GM19240 (cell line): ENCODE results near the gene RPS6KA4.
"Not testable (repeated sequence)": the region's sequence is repeated elsewhere in the genome, so short reads cannot be mapped to it uniquely, and the experiment has no call there.

Experiments used
- DNase-seq: peaks from one replicate; pipeline ENCODE4 v3.0.0; 2011; ENCODE audit warnings: low spot score; ENCODE audit not compliant: insufficient read length

The RPS6KA4 gene

DNA sequence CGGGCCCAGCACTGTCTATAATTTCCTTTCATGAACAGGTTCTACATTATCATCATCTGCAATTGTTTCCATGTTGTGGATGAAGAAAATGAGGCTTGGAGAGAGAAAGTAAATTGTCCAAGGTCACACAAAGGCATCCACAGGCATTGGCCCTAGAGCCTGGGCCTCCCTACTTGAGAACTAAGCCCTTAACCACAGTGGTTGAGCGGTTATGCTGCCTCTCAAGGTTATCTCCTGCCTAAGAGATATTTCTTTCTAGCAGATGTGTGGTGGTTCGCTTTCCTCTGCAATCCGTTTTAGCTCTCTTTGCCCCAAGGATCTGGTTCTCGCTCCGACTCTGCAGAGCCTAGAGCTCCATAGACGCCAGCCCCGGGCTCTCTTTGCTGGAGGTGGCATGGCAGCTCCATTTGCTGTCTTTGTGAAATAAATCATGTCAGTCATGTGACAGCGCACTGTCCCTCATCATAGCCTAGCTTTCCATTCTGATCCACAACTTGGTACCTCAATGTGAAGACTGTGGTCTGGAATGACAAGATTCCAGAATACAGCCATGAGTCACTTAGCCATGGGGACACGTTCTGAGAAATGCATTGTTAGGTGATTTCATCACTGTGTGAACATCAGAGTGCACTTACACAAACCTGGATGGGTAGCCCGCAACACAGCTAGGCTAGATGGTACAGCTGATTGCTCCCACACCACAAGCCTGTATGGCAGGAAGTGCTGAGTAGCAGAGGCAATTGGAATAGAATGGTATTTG is 27.2 kb downstream of the RPS6KA4 start:
- no peak for DNase-seq

DNA sequence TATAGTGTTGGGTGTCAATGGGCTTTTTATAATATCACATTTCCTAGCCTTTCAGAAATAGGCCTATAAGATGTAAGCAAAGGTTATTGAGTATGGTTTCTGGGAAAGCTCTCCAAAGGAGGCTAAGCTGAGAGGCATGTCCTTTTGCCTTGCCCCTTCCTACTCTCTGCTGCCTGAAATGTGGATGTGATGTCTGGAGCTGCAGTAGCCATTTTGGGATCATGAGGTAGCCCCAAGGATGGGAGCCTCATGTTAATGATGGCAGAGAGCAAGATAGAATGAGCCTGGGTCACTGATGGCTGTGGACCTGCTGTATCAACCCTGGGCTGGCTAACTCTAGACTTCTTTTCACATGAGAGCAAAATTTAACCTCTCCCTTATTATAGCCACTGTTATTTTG is 29.0 kb downstream of the RPS6KA4 start:
- DNase-seq: no peak

DNA sequence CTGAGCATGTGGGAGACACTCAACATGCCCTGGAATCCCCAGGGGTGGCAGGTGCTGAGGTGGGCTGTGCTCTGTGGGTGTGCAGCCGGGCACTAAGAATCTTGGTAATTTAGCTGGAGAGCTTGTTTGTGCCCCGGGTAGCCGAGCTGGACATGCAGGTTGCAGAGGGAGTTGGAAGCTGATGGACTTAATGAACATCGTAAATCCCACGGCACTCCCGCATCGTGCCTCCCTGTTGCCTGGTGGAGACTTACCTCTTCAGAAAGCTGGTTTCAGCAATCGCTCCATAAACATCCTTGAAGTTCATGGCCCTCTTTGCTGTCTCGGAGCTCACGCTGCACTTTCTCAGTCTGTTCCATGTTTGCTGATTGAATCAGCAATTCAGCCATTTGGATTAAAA is 29.9 kb downstream of the RPS6KA4 start:
- no peak for DNase-seq

DNA sequence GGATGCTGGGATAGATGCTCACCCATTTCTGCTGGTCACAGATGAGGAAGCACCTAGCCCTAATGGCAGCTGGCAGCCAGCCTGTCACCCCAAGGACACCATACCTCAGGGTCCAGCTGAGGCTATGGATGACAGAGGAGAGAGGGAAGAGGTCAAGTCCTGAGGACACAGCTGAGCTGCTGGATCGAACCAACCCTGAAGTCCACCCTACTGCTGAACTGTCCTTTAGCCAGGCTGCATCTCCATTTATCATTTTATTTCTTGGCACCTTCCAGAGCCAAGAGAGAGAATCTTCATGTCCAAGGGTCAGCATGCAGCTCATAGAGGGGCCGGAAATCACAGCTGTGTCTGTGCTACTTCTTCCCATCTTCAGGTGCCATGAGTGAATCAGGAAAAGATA is 30.9 kb downstream of the RPS6KA4 start:
- no peak for DNase-seq

DNA sequence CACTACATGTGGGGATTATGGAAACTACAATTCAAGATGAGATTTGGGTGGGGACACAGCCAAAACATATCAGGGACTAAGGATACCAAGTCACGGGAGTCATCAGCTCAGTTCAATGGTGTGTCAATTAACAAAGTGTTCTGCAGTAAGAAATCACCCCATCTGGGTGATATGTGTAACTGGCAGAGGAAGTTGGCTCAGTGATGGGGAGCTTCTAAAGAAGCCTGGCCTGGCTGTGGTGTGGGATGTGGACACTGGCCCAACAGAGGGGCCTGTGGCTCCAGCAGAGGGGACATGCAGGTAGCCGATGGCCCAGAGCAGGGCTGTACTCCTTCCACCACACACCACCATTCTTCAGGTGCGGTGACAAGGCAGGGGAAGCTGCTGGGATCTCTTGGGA is 31.6 kb downstream of the RPS6KA4 start:
- no peak for DNase-seq

DNA sequence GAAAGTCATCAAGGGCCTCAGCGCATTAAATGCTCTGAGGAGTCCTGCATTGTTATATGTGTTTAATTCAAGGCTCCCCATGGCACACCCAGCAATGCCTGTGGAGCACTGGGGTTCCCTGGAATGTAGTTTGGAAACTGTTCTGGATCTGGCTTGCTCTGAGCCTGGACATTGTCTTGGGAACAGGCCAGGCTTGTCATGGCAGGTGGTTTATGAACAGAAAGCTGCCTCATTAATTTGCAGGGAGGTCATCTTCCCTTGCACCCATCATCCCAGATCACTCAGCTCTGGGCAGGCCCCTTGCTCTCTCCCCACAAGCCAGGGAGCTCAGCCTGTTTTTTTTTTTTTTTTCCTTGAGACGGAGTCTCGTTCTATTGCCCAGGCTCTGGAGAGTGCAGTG is 32.9 kb downstream of the RPS6KA4 start:
- DNase-seq: no peak

DNA sequence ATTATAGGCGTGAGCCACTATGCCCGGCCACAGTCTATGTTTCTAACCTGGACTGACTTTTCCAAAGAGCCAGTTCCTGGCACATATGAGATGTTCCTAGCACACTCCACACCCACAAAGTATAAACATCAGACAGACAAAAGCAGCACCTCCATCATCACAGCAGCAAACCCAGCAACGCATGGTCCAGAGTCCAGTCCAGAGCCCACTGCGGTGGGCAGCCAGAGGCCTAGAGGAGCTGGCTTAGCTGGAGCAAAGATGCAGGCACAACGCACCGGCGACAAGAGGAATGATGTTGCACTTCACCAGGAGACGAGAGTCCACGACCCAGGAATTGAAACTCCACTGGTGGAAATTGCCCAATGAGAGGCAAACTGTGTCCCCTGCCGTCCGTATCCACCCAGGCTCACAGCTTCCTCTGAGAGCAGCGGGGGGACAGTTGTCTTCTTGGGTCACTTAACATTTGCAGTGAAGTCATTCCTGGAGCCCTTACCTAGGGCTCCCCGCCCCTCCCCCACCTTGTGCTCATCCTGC is 36.6 kb downstream of the RPS6KA4 start:
- no peak for DNase-seq

DNA sequence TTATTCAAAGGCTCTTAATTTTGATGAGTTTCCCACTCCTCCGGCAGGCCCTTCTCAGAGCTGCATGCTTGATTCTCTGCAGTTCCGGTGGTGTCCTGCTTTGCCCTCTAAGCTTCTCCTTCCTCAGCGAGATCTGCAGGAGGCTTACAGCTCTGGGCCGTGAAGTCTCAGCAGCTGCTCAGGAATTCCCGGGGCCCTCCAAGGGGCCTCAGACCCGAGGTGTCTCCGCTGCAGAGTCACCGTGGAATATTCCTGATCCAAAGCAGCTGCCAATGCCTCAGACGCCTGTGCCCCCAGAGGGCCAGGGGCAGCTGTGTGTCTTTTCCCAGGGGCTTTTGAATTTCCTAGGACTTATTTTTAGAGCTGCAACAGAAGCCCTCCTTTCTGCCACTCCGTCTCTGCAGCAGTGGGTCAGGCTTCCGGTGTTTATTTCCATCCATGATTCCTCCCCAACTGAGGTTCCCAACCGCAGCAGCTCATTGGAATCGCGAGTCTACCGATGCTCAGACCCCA is 37.2 kb downstream of the RPS6KA4 start:
- DNase-seq: no peak

DNA sequence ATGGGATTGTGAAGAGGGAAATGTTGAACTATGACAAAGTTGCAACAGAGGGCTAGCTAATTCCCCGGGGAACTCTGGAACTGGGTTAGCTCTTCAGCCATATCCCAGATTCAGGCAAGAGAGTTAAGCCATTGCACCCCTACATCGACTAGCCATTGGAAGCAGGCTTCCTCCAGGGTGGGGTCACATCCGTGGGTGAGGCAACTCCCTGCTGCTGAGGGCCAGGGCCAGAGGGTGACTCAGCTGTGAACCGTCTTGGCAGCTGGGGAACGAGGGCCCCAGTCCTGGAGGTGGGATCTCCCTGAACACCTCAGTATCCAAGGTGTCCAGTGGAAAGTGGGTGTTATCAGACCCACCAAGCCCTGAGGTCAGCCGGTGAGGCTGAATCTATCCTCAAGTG is 41.1 kb downstream of the RPS6KA4 start:
- no peak for DNase-seq

DNA sequence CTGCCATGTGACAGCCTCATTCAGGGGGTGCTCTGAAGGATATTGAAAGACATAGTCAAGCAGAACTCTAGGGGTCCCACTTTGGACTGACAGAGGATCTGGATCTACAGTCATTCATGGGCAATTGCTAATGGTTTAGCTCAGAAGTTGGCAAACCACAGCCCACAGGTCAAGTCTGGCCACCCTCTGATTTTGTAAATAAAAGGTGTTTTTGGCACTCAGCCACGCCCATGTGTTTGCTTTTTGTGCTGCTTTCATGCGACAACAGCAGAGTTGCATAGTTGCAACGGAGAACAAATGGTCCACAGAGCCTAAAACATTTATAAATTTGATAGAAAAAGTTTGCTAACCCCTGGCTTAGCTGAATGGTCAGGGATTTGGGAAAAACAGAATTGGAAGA is 41.7 kb downstream of the RPS6KA4 start:
- no peak for DNase-seq

DNA sequence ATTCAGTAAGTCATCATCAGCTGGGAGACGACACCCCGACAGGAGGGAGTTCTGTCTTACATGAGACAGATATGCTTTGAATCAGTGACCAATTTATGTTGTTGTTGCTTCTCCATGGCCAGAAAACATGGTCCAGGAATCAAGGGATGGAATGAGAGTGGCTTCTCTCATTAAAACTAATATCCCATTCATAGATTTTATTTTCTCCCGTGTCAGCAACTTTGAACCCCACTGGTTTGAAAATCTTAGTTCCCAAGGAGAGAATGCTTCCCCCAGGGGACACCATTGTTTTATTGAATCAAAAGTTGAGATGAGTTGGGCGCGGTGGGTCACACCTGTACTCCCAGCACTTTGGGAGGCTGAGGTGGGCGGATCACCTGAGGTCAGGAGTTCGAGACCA is 42.8 kb downstream of the RPS6KA4 start:
- DNase-seq: no peak

DNA sequence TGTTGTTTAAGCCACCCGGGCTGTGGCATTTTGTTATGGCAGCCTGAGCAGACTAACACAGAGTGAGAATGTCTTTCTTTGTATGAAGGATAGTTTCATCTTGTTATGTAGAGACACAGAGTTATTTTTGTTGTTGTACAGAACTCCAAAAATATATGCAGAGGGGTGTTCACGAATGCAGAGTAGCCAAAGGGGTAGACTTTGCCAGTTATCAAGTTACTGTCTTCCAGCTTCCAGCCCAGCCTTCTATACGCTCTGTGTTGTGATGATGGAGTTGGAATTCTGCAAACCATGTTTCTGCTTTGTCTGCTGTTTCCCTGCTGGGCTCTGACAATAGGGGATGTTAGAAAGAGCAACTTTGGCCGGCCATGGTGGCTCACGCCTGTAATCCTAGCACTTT is 44.1 kb downstream of the RPS6KA4 start:
- DNase-seq: no peak

DNA sequence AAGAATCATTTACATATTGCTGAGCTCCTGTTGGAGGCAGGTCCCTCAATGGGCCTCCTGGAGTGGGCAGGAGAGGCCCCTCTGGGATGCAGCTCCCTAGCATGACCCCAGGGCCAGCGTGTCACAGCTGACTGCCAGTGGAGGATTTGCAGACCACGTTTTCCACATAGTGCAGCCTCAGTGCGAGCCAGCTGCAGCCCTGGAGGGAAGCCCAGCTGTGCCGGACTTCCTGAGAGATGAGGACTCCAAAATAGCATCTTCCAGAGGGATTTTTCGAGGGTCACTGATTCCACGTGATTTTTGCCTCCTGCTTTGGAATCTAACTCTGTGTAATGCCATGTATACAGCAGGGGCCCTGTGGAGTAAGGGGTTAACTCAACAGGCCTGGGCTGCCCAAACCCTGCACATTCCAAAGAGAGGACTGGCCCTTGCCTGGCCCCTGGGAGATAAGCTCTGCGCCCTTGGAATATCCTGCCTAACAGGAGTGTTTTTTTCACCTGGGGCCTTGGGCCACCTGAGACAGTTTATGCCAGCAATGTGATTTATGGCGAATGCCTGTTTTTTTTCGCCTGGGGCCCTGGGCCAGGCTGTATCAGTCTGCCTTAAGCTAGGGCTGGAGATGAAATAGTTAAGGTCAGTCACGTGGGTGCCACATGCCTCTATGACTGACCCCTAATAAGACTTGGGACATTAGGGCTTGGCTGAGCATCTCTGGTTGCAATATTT is 47.4 kb downstream of the RPS6KA4 start:
- no peak for DNase-seq

DNA sequence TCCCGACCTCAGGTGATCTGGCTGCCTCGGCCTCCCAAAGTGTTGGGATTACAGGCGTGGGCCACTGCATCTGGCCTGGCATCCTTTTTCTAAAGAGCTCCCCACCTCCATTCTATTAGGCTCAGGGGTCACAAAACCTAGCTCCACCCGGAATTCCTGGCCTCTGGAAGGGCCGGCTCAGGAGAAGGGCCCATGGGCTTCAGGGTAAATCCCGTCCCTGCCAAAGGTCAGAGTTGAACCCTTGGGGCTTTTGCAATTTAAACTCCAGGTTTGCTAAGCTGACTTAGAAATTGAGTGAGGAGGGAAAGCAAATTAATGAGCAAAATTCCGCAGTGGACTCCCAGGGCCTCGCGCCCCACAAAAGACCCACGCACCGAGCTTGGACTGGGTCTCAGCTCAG is 48.3 kb downstream of the RPS6KA4 start:
- DNase-seq: no peak

DNA sequence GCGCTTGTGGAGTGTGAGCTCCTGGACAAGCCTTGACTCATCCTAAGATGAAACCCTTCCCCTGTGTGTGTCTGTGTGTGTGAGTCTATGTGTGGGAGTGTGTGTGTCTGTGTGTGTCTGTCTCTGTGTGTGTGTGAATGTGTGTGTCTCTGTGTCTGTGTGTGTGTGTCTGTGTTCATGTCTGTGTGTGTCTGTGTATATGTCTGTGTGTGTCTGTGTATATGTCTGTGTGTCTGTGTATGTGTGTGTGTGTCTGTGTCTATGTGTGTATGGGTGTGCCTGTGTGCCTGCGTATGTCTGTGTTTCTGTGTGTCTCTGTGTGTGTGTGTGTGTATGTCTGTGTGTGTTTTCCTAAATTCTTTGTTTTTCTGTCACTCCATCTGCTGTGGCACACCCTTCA is 48.7 kb downstream of the RPS6KA4 start:
- no peak for DNase-seq

DNA sequence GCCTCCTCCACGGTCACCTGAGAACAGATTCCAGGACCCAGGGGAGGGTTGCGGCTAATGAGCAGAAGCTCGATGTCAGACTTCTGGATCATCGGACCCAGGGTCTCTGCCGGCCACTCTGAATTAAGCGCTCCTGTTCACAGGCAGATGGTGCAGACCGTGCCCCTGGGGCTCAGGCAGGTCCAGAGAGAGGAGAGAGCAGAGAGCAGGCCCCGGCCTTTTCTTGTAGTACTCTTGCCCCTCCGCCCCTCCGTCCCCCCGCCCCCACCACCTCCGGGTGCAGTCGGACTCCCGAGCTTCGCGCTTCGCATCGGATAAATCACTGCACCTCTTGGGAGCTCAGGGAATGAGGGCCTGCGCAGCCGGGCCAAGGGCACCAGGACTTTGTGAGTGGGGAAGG is 50.3 kb downstream of the RPS6KA4 start:
- DNase-seq: no peak

DNA sequence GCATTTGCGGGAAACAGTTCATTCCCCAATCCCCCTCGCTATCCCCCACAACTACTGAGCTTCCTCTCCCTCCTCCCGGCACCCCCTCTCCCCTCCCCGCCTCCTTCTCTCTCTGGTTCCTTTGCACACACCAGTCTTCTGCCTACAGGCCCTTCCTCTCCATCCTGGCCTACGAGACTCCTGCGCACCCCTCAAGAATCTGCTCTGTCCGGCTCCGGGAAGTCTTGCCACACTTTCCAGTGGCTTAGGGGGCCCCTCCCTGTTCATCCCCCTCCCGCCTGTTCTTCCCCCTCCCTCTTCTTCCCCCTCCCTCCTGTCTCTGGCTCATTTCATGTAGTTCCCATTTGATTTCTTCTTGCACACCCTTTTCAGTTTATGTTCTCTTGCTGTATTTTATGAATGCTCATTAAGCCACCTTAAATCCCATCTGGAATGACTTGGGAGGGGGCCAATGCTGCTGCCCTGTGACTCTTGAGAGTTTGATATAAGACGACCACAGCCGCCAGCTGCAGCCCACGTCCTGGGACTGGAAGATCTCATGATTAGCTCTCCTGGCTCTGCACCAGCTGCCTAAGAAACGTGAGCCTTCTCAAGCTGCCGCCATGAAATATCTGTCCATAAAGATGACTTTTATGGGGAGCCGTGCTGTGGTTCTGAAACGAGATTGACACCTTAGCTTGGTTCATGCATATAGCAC is 50.9 kb downstream of the RPS6KA4 start:
- no peak for DNase-seq

DNA sequence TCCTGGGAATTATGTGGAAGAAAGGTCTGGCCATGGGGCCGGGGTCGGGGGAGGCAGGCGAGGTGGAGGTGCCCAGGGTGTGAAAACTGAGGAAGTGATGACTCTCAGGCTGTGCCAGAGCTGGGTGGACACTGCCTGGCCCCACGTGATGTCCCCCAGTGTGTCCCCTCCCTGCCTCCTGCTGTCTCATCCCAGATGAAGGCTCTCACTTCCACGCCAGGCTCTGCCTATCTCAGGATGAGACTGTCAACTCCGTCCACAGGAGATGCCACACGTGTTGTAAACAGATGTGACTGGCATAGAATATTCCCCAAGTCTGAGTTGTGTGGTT is 51.4 kb downstream of the RPS6KA4 start:
- DNase-seq: no peak

DNA sequence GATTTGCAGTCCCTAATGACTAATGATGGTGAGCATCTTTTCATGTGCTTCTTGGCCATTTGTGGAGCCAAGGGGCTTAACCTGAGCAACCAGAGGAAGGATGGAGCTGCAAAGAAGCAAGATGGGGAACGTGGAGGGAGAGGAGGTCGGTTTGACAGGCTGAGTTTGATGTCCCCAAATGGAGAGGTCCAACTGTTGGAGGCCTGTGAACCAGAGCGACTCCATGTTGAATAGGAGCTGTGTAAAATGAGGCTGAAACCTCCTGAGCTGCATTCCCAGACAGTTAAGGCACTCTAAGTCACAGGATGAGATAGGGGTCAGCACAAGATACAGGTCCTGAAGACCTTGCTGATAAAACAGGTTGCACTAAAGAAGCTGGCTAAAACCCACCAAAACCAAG is 54.5 kb downstream of the RPS6KA4 start:
- DNase-seq: no peak

DNA sequence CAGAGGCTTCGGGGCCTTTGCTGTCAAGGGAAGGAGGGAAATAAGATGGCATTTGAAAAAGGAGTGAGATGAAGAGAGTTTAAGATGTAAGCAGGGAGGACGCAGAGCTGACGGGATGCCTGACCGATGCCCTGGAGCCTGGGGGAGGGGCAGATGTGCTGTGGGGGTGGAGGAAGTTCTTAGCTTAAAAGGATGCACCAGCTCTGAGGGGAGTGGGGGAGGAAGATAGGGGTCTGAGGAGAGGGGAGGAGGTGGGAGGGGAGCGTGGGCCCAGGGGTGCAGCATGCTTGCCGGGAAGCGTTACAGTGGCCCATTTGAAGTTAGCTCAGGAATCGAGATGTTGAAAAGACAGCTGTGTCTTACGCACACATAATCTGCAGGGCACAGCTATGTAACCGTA is 56.3 kb downstream of the RPS6KA4 start:
- no peak for DNase-seq

DNA sequence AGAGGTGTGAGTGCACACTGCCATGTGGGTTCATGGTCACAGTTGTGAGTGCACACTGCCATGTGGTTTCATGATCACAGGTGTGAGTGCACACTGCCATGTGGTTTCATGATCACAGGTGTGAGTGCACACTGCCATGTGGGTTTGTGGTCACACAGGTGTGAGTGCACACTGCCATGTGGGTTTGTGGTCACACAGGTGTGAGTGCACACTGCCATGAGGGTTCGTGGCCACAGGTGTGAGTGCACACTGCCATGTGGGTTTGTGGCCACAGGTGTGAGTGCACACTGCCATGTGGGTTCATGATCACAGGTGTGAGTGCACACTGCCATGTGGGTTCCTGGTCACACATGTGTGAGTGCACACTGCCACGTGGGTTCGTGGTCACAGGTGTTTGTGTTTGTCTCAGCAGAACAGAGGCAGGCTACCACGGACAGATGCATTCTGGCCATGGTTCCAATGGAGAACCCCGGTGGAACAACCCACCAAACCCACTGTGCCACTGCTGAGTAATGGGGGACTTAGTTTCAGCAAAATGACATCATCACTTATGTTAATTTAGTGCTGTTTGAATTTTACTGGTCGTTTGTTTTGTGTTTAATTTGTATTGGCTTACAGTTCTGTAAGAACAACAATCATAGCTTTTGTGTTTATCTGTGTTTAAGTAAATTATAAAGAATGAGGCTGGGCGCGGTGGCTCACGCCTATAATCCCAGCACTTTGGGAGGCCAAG is 57.2 kb downstream of the RPS6KA4 start:
- no peak for DNase-seq

DNA sequence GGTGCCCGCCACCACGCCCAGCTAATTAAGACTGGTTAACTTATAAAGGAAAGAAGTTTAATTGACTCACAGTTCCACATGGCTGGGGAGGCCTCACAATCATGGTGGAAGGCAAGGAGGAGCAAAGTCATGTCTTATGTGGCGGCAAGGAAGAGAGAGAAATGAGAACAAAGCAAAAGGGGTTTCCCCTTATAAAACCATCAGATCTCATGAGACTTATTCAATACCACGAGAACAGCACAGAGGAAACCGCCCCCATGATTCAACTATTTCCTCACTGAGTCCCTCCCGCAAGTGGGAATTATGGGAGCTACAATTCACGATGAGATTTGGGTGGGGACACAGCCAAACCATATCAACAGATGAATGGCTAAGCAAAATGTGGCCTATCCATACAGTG is 59.3 kb downstream of the RPS6KA4 start:
- not testable (repeated sequence) for DNase-seq
